SU-DHL-6 (cell line): ENCODE data around the gene FCAR.

Source experiments
- H2AFZ ChIP-seq: fragments of 200-600 bp; sonication (generic); 2 replicates; pipeline ENCODE4 v1.6.1; 2014; ENCODE audit warnings: low read depth, mild to moderate bottlenecking, moderate library complexity, mixed read lengths, antibody characterized with exemption, low read length; ENCODE audit not compliant: severe bottlenecking
- H3F3A ChIP-seq: fragments of 200-600 bp; shearing (Covaris generic); 2 replicates; pipeline ENCODE4 v1.6.0; 2016; ENCODE audit warnings: antibody characterized with exemption, mild to moderate bottlenecking; ENCODE audit not compliant: insufficient read depth
- H3K27ac ChIP-seq: fragments of 200-600 bp; sonication (generic); 2 replicates; pipeline ENCODE4 v1.5.1; 2016; ENCODE audit warnings: low read depth, mild to moderate bottlenecking, low read length, moderate library complexity, mixed read lengths
- H3K27me3 ChIP-seq: fragments of 200-600 bp; sonication (generic), shearing (Covaris generic); 2 replicates; pipeline ENCODE4 v1.6.0; 2014; ENCODE audit warnings: mild to moderate bottlenecking, low read length
- H3K36me3 ChIP-seq: fragments of 200-600 bp; sonication (generic); 2 replicates; pipeline ENCODE4 v1.6.1; 2014; ENCODE audit warnings: mild to moderate bottlenecking, low read length, mixed read lengths
- H3K4me2 ChIP-seq: fragments of 300-600, 200-600 bp; shearing (Covaris generic), sonication (generic); 2 replicates; pipeline ENCODE4 v1.6.0; 2014; ENCODE audit warnings: low read length, low read depth, mild to moderate bottlenecking; ENCODE audit not compliant: poor library complexity, severe bottlenecking
- H3K4me3 ChIP-seq: fragments of 200-600 bp; sonication (generic); 2 replicates; pipeline ENCODE4 v1.5.1; 2014; ENCODE audit warnings: antibody characterized with exemption, low read length, mild to moderate bottlenecking, mixed read lengths; ENCODE audit not compliant: insufficient read depth, poor library complexity, severe bottlenecking
- H3K79me2 ChIP-seq: fragments of 200-600 bp; sonication (generic); 2 replicates; pipeline ENCODE4 v1.6.1; 2014; ENCODE audit warnings: mild to moderate bottlenecking, low read length, moderate library complexity; ENCODE audit not compliant: insufficient read depth
- H3K9ac ChIP-seq: fragments of 200-600 bp; sonication (generic); 2 replicates; pipeline ENCODE4 v1.7.0; 2014; ENCODE audit warnings: mild to moderate bottlenecking, low read length
- H3K9me2 ChIP-seq: fragments of 200-600 bp; sonication (generic); replicated peaks from 2 replicates; pipeline ENCODE4 v1.6.1; 2014; ENCODE audit warnings: low read length; ENCODE audit not compliant: insufficient read depth
- H3K9me3 ChIP-seq: fragments of 200-600 bp; sonication (generic); 2 replicates; pipeline ENCODE4 v1.6.1; 2014; ENCODE audit warnings: low read length, mixed read lengths; ENCODE audit not compliant: insufficient read depth
- H4K20me1 ChIP-seq: fragments of 200-600 bp; sonication (generic); 2 replicates; pipeline ENCODE4 v1.6.1; 2014; ENCODE audit warnings: low read depth, mild to moderate bottlenecking, antibody characterized with exemption, low read length, moderate library complexity, mixed read lengths
- CTCF ChIP-seq: fragments of 200-600 bp; sonication (generic); IDR thresholded peaks from one replicate; pipeline ENCODE4 v1.5.1; 2017; ENCODE audit warnings: antibody characterized with exemption, mild to moderate bottlenecking, low read length, moderate library complexity; ENCODE audit not compliant: insufficient read depth, poor library complexity, severe bottlenecking
- EZH2phosphoT487 ChIP-seq: fragments of 200-600 bp; sonication (generic), shearing (Covaris generic); conservative IDR thresholded peaks from 2 replicates; pipeline ENCODE4 v1.6.1; 2018; ENCODE audit warnings: mild to moderate bottlenecking, antibody characterized with exemption, low read length, moderate library complexity, mixed read lengths

FCAR gene

DNA sequence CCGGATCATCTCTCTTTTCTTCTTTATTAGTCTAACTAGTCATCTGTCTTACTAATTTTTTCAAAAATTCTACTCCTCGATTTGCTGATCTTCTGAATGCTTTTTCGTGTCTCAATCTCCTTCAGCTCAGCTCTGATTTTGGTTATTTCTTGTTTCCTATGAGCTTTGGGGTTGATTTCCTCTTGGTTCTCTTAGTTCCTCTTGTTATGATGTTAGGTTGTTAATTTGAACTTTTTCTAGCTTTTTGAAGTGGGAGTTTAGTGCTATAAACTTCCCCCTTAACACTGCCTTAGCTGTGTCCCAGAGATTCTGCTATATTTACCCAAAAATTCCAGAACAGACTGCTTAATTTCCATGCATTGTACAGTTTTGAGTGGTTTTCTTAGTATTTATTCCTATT, 3.4 kb downstream of the FCAR start:
- TF ChIP-seq EZH2phosphoT487 (no peak), CTCF (no peak)
- no peak overlapping the region for H3K4me3 ChIP-seq
- no peaks in the 10 kb centered on the region for H3K79me2 ChIP-seq
- no peak overlapping the region for H3K9ac ChIP-seq
- no peaks in the 10 kb centered on the region for H3K36me3 ChIP-seq
- H3K4me2 ChIP-seq, result no peak overlapping the region
- H3K27ac ChIP-seq, result no peak overlapping the region
- H2AFZ ChIP-seq, result no peak overlapping the region
- no peaks in the 10 kb centered on the region for H3K9me2 ChIP-seq
- H3K9me3 ChIP-seq, result no peaks in the 10 kb centered on the region
- H3K27me3 ChIP-seq, result no peaks in the 10 kb centered on the region
- H3F3A ChIP-seq, result no peaks in the 10 kb centered on the region
- H4K20me1 ChIP-seq, result no peaks in the 10 kb centered on the region

DNA sequence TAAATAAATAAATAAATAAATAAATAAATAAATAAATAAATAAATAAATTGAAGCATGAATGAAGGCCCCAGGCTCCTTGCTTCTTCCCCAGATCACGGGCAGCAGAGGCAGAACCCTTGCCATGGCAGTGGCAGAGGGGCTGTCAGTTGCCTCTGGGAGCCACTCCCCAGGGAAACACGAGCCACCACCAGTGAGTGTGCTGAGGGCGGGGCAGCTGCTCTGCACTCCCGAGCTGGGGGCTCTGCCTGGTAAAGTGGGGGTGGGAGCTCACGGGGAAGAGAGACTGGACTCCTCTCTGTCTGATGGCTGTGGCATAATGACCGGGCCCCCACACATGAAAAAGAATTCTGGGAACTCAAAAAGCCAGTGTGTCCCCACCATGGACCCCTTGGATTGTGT, 7.8 kb downstream of the FCAR start:
- no peaks in the 10 kb centered on the region for H3K79me2 ChIP-seq
- H3K9ac ChIP-seq, result no peak overlapping the region
- H3F3A ChIP-seq, result no peaks in the 10 kb centered on the region
- no peak overlapping the region for H2AFZ ChIP-seq
- no peak overlapping the region for H3K4me3 ChIP-seq
- TF ChIP-seq EZH2phosphoT487, result no peak
- no peak for TF ChIP-seq CTCF
- no peaks in the 10 kb centered on the region for H3K9me3 ChIP-seq
- H3K9me2 ChIP-seq, result no peaks in the 10 kb centered on the region
- H3K27ac ChIP-seq, result no peak overlapping the region
- no peaks in the 10 kb centered on the region for H3K27me3 ChIP-seq
- H3K4me2 ChIP-seq, result no peak overlapping the region
- H3K36me3 ChIP-seq, result no peaks in the 10 kb centered on the region
- no peaks in the 10 kb centered on the region for H4K20me1 ChIP-seq

DNA sequence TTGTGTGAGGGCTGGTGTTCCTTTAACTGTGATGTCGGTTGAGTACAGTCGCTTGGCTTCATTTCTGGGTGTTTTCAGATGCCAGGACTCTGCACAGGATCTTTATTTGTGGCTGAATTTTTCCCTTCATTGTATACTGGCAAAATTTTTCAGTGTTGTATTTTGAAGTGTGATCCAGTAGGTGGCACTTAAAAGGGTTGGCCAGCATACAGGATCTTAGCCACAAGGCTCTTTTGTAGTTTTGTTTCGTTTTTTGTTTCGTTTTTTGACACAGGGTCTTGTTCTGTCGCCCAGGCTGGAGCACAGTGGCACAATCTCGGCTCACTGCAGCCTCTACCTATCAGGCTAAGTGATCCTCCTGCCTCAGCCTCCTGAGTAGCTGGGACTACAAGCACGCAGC, 8.7 kb downstream of the FCAR start:
- Histone ChIP-seq H3K79me2 (no peaks in the 10 kb centered on the region), H3K9ac (0 out of 2 replicates have a peak overlapping the region, but pooled peaks have one; percentile 15), H3K4me2 (peak overlapping the region; percentile 62), H3K9me3 (no peaks in the 10 kb centered on the region), H3K36me3 (no peaks in the 10 kb centered on the region), H3K27ac (no peak overlapping the region), H3K9me2 (no peaks in the 10 kb centered on the region), H3F3A (no peaks in the 10 kb centered on the region), H2AFZ (peak overlapping the region; percentile 72), H4K20me1 (no peaks in the 10 kb centered on the region), H3K4me3 (no peak overlapping the region), H3K27me3 (no peaks in the 10 kb centered on the region)
- peak; percentile 39 for TF ChIP-seq CTCF
- TF ChIP-seq EZH2phosphoT487, result no peak
